ENCODE measurements around the gene COG4. TPM values are rescaled to one million over a fixed set of nuclear protein-coding genes. Genes with fewer than 3 reads are reported as not detected.
"Not testable (repeated sequence)": the region's sequence is repeated elsewhere in the genome, so short reads cannot be mapped to it uniquely, and the experiment has no call there.

The COG4 gene
- total and polyA plus RNA-seq, 2 experiments from 2014 or later = 28.8 to 38.1 TPM

GRCh38 chr16:70451004-70451340 lies 72.4 kb downstream of the COG4 start:
- not testable (repeated sequence) for DNase-seq (ENCODE audit: low spot score); H3K36me3 ChIP-seq (ENCODE audit: insufficient read depth); H3K36me3 Mint-ChIP-seq (ENCODE audit: low read depth); H3K27ac ChIP-seq (ENCODE audit: low read depth); H3K4me3 ChIP-seq; H4K20me1 ChIP-seq (replicated peaks; ENCODE audit: insufficient read depth); H3K27me3 ChIP-seq (ENCODE audit: insufficient read depth); H3K27me3 Mint-ChIP-seq (ENCODE audit: insufficient read depth, low read depth, poor library complexity); H3K27ac Mint-ChIP-seq; ATAC-seq; H3K9me2 ChIP-seq (ENCODE audit: insufficient read depth); H2AFZ ChIP-seq; H3K4me1 Mint-ChIP-seq; H3K79me2 ChIP-seq (replicated peaks; ENCODE audit: insufficient read depth); H3K9me3 Mint-ChIP-seq; H3F3A ChIP-seq (replicated peaks; ENCODE audit: low read depth); H3K4me2 ChIP-seq; H3K4me3 Mint-ChIP-seq
- H3K4me1 ChIP-seq (ENCODE audit: insufficient read depth) = peaks cover 16% of the 10 kb centered on the region

- H3K4me1 Mint-ChIP-seq; H3K79me2 ChIP-seq (replicated peaks; ENCODE audit: insufficient read depth); H3K9me3 Mint-ChIP-seq; H3K27ac Mint-ChIP-seq; H3K27me3 Mint-ChIP-seq (ENCODE audit: insufficient read depth, low read depth, poor library complexity); H3F3A ChIP-seq (replicated peaks; ENCODE audit: low read depth); H3K27ac ChIP-seq (ENCODE audit: low read depth); H3K4me2 ChIP-seq; DNase-seq (ENCODE audit: low spot score); H3K4me3 Mint-ChIP-seq; H3K4me3 ChIP-seq; H3K9me2 ChIP-seq (ENCODE audit: insufficient read depth); H3K36me3 ChIP-seq (ENCODE audit: insufficient read depth); H3K27me3 ChIP-seq (ENCODE audit: insufficient read depth); ATAC-seq; H4K20me1 ChIP-seq (replicated peaks; ENCODE audit: insufficient read depth); H3K36me3 Mint-ChIP-seq (ENCODE audit: low read depth): not testable (repeated sequence)
- peaks cover 14% of the 10 kb centered on the region for H3K4me1 ChIP-seq (ENCODE audit: insufficient read depth)
- peak overlapping the region; percentile 38; the same call in 1 of the 2 replicates for H2AFZ ChIP-seq
These were observed 73.0 kb downstream of the COG4 start for GRCh38 chr16:70450142-70451003.

- H4K20me1 ChIP-seq (replicated peaks; ENCODE audit: insufficient read depth) = no peaks in the 10 kb centered on the region; the same call in 1 of the 2 replicates
- peaks cover 7% of the 10 kb centered on the region for H3K4me1 Mint-ChIP-seq
- no peaks in the 10 kb centered on the region for H3K27me3 ChIP-seq (ENCODE audit: insufficient read depth)
- H3K36me3 Mint-ChIP-seq (ENCODE audit: low read depth) = no peaks in the 10 kb centered on the region
- H3K4me3 Mint-ChIP-seq = no peak overlapping the region
- H3K27ac ChIP-seq (ENCODE audit: low read depth) = no peak overlapping the region
- no peak overlapping the region for H3K4me2 ChIP-seq
- H2AFZ ChIP-seq = no peak overlapping the region
- DNase-seq (ENCODE audit: low spot score) = no peak
- peaks cover 9% of the 10 kb centered on the region for H3K4me1 ChIP-seq (ENCODE audit: insufficient read depth)
- peaks cover 6% of the 10 kb centered on the region for H3K27me3 Mint-ChIP-seq (ENCODE audit: insufficient read depth, low read depth, poor library complexity)
- ATAC-seq = no peak
- no peaks in the 10 kb centered on the region for H3K79me2 ChIP-seq (replicated peaks; ENCODE audit: insufficient read depth)
- H3K27ac Mint-ChIP-seq = no peak overlapping the region
- no peak overlapping the region for H3K4me3 ChIP-seq
- no peaks in the 10 kb centered on the region for H3K9me2 ChIP-seq (ENCODE audit: insufficient read depth)
- no peaks in the 10 kb centered on the region; the same call in 1 of the 2 replicates for H3K36me3 ChIP-seq (ENCODE audit: insufficient read depth)
- no peaks in the 10 kb centered on the region for H3F3A ChIP-seq (replicated peaks; ENCODE audit: low read depth)
- H3K9me3 Mint-ChIP-seq = no peaks in the 10 kb centered on the region; the same call in 2 of the 3 replicates
- TF ChIP-seq EZH2phosphoT487 (IDR thresholded peaks at IDR 0.05; ENCODE audit: unreplicated experiment) (no peak), CTCF (conservative IDR thresholded peaks at IDR 0.05; ENCODE audit: low read depth in 2 of 2) (no peak), STAT1 (IDR thresholded peaks at IDR 0.05; ENCODE audit: unreplicated experiment) (no peak), NANOG (IDR thresholded peaks at IDR 0.05; ENCODE audit: borderline replicate concordance) (no peak), REST (IDR thresholded peaks at IDR 0.05; ENCODE audit: unreplicated experiment) (no peak), ZNF331 (CRISPR knock-in tag; IDR thresholded peaks at IDR 0.05; ENCODE audit: low read depth) (no peak), ETS1 (IDR thresholded peaks at IDR 0.05) (no peak)
These were observed 75.3 kb downstream of the COG4 start for GRCh38 chr16:70448075-70448474.
